ENCODE data around the gene TBX3.

TBX3 gene

DNA sequence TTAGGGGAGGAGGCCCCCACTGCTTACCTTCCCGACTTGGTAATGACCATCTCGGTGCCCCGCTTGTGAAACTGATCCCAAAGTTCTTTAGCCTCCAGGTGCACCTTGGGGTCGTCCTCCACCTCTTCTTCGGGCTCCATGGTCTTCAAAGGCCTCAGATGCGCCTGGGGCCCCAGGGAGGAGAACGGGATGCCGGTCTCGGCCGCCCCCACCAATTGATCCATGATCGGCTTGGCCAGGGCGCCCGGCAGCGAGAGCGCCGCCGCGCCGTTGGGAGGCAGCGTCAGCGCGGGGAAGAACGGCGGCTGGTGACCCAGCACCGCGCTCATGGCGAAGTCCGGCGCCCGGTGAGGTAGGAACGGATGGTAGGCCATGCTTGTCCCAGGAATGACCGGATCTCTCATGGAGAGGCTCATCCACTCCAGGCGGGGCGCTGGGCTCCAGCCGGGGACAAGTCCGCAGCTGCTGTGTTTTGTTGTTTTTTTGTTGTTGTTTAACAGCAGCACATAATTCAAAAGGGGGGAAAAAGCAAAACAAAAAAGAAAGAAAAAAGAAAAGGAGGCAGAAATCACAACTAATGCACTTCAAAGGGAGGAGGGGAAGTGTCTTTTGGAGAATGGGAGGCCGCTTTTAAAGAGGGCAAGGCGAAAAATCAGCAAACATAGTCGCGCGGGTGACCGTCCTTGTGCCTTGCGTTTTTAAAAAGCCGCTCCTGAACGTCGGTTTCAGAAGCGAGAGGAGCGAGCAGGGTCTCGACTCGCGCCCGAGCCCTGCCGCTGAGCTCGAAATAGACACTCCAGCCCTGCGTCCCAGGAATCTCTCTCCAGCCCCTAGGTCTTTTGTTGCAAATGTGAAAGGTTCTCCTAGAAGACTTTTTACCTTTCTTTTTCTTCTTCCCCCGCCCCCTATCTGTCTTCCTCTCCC lies 928 bp downstream of the TBX3 start:
- no peak for DNase-seq (ENCODE audit: low spot score)

DNA sequence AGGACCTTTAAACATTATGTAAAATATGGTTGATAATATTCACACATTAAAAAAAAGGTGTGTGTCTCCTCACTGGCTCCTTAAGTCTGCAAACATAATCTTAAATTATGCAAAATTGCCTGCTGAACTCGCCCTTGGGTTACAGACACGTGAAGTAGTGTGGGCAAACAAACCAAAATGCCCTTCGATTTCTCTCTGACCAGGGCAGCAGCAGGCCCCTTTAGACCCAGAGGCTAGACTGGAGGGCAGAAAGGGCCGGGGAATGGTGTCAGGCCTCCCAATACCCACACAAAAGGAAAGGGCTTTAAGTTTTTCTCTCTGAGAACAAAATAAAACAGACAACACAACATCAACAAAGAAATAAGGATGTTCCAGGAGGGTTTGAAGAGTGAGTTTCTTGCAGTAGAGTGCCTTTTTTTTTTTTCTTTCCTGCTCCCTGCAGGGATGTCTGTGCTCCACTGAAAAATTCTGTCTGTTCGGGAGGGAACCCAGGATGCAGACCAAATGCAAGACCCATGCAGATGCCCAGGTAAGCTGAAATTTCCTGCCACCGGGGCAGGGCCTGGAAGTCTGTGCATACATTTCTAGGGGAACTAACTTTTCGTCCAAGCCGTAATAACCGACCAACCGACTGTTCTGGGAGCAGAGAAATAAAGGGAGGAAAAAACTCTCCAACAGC lies 1.7 kb downstream of the TBX3 start:
- DNase-seq (ENCODE audit: low spot score) = no peak

DNA sequence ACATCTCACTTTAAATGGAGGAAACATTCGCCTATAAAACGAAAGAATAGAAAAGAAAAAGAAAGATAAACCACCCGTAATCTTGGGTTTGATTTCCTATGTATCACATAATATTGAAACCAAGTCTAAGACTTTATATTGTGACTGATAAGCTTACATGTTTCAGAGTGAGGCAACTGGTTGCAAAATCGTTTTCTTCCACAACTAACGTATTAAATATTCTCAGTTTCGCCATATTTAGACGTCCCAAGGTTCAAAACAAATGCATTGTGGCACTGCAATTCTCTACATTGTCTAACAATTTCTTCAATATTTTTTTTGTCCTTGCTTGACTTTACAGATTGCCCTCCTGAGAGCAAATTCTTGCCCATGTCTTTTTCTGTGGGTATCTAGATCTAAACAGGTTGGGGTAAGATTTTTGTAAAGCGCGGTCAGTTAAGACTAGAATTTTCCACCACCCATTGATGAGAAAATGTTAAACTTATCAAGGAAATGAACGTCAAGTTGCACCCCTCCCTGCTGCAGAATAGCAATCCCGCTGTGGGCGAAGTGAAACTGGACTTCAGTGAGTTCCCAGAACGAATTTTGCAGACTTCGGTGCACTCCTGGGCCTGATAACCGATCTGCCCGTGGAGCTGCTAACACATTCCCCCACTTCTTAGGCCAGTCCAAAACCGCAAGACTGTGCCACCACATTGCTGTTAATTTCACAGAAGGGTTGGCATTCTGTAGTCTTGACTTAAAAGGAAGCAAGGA lies 2.7 kb downstream of the TBX3 start:
- no peak for DNase-seq (ENCODE audit: low spot score)

DNA sequence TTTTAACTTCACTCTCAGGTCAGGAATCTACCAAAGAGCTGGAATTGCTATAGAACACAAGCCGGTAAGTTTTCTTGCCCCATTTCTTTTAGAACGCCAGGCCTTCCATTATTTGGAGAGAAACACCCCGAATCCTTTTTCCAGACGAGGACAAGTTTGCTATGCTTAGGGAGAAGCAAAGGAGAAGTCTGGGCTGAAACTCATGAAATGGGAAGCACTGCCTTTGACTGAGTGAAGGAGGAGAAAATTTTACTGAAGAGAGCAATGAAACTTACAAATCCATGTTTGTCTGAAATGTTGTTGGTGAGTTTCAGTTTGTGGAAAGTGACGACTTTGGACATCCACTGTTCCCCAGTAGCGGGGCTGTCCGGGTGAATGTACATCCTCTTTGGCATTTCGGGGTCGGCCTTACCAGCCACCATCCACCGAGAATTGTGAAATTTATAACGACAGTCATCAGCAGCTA lies 3.3 kb downstream of the TBX3 start:
- DNase-seq (ENCODE audit: low spot score) = no peak

DNA sequence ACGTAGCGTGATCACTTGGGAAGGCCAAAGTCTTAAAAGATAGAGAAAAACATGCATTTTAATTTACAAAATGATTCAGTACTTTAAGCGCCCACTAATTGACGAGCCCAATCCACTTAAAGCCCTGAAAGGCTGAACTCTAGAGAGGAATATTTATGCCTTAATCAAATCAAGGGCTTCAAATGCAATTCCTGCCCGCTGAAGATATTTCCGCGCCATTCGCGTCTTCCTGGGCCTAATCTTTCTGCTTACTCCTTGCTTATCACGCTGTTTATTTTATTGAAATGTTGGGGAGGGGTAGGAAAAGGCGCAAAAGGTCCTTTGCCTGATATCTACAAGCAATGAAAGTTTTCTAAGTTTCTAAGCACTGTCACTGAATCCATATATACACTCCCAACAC lies 4.0 kb downstream of the TBX3 start:
- DNase-seq (ENCODE audit: low spot score) = peak; percentile 42

DNA sequence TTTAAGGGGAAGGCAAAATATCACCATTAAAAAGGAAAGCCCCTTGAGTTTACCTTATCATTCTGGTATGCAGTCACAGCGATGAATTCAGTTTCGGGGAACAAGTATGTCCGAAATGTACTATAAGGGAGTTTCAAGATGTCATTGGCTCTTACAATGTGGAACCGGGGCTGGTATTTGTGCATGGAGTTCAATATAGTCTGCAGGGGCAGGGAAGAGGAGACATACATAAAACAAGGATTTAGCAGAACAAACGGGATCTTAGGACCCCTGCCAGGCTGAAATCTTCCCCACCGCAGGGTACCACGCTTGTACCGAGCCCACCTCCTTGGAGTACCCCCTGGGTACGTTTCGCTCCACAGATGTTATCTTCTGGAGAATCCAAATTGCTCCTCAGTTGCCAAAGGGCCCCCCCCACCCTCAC lies 4.5 kb downstream of the TBX3 start:
- DNase-seq (ENCODE audit: low spot score) = no peak

DNA sequence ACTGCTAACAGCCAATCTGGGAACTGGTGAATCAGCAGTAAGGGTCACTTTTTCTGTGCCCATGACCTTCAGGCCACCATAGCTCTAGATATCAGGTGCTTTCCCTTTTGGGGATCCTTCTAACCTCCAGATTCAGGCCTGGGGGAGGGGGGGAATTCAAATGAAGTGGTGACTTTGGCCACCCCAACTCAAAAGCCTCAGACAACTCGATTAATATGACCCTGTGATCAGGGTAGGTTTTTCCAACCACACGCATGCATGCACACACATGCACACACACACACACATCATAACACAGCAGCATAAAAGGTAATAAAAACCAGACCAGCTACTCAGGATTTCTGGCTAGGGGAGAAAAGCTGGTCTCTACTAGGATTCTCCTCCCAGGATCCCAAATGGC lies 5.3 kb downstream of the TBX3 start:
- DNase-seq (ENCODE audit: low spot score) = no peak

DNA sequence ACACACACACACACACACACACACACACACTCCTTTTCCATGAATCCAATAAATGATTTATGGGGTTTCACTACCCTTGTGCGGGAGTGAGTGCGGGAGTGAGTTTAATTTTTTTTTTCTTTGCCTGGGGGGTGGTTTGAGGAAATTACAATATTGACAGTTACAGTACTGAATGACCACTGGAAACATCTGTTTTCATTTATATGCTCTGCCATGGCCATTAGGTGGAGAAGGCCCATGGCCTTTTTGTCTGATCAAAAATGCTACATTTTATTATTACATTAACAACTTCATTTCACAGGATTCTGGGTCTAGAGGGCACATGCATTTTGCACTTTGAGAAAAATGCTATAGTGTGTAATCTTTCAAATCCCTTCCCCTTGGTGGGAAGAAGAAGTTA lies 5.9 kb downstream of the TBX3 start:
- DNase-seq (ENCODE audit: low spot score) = no peak

DNA sequence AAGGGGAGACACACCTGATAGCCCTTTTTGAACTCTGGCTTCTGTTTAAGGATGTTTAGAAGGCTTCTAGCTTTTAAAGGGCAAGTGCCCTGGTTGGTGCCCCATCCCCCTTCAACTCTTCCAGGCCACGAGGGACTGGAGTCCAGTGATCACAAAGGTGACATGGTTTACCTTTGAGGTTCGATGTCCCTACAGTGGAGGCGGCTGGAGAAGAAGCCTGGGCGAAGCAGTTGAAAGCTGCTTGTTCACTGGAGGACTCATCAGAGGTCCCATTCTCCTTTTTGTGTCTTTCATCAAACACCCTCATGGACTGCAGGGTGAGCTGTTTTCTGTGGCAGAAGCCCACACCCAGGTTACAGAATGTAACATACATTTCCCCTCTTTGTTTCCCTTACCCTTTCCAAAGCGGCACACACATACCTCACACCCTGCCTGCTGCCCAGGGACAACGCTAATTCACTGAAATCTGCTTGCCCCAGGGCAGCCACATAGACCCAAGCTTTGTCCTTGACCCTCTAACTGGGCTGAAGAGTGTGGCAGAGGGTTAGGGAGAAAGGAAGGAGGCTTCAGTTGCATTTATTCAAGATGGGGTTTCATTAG lies 7.7 kb downstream of the TBX3 start:
- no peak for DNase-seq (ENCODE audit: low spot score)

DNA sequence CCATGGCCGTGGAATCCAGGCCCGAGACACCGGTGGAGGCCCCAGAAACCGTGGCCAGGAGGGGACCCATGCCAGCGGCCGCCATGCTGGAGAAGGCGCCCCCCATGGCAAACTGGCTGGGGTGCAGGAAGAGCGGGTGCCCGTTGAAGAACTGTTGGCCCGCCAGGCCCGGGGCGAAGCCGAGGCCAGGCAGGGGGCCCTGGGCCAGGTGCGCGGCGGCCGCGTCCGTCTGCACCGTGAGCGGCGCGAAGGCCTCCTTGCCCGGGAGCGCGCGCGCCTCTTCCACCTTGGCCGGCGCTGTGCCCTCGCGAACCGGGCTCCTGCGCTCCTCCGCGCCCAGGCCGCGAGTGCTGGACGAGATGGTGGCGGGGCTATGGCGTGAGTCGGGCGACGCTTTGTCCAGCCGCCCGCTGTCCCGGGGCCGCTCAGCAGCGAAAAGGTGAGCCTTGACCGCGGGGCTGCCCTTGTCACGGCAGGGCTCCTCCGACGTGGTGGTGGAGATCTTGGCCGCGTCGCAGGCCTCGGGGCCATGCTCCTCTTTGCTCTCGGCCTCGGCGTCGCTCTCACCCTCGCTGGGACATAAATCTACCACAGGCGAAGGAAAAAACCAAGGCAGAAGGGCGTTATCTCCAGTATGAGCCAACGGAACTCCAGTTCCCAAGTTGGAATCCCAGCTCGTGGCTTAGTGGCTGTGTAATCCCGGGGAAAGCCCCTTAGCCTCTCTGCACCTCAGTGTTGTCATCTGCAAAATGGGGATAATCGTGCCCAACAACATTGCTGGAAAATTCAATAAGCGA lies 9.5 kb downstream of the TBX3 start:
- DNase-seq (ENCODE audit: low spot score) = no peak

DNA sequence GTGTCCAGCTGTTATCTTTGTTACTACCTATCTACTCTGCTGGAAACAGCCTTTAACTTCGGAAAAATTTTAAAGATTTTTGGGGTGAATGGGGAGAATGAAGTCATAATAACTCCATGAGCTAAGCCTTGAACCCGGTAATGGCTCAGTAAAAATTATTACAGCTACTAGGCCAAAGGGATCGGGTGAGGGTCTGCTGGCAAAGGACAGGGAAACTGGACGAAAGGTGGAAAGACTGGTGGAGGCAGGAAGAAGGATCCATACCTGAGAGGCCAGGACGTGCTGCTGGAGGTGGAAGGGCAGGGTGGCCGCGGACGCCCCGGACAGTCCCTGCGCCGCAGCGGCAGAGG lies 10.1 kb downstream of the TBX3 start:
- DNase-seq (ENCODE audit: low spot score) = no peak

DNA sequence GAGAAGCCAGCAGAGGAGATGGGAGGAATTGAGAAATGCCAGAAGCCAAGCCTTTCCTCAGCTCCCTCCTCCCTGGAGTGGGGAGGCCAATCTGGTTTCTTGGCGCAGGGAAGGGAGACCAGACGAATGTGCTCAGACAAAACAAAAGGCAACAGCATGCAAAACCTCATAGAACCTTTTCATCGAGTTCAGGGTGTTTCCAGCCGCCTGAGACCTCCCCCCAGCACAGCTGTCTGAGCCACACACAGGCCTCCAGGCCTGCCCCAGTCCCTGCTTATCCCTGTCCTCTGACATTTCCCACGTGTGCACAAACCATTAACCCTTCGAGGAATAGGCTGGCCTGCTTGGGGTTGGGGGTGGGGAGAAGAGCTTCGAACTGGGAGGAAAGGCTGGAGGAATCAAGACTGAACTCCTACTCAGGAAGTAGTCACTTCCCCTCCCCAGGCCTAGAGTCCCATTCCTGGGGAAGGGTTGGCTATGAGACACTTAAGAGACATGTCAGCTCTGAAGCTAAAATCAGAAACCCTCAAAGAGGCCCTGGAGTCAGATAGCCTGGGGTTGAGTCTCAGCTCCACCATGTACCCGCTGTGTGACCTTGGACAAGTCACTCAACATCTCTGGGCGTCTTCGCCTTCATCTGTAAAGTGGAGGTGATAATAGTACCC lies 10.7 kb downstream of the TBX3 start:
- peak; percentile 74 for DNase-seq (ENCODE audit: low spot score)

DNA sequence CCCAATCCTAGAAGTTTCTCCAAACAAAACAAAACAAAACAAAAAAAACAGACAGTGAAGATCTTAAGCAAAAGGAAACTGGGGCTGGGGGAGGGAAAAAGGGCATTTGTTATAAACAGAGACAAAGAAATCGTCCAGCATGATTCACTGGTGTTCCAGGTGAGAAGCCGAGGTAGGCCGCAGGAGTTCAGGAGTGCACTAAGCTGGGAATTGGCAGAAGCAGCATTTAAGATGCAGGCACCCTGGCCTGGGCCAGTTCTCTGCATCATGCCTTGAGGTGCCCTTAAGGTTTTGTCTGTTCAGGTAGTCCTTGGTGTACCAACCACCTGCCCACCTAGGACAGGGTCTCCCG lies 11.2 kb downstream of the TBX3 start:
- DNase-seq (ENCODE audit: low spot score) = no peak

DNA sequence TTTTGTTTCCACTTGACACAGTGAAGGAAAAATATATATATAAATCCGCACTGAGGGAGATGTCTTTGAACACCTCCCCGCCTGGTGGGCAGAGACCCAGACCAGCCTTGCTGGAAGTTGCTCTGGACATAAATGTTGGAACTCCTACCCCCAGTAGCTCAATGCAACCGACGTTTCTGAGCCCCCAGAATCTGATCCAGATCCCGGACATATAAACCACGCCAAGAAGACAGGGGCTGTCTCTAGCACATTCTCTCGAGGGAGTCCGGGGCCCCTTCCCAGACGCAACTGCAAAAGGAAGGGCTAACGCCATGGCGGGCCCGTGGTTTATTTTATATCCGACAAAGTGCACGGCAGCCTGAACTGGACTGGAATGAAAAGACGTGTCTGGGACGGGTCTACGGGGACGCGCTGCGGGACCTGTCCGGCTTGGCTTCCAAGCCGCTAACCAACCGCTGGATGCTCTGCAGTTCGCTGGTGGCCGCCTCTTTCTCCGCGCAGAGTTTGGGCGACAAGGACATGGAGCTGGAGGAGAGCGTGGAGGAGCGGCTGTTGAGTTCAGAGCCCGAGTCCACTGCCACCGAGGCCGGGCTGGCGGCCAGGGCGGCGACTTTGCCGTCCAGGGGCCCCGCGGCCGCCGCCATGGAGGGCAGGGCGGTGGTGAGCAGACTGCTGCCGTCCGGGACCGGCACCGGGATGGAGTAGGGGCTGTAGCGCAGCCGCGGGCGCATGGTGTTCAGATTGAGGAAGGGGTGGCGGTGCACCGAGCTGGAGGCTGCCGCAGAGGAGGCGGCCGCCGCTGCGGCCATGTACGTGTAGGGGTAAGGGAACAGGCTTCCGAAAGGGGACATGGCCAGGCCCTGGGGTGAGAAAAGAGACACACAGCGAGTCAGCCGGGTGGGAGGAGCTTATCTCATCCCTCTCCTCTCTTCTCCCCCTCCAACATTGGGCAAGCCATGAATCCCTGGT lies 12.2 kb downstream of the TBX3 start:
- DNase-seq (ENCODE audit: low spot score) = peak; percentile 51

DNA sequence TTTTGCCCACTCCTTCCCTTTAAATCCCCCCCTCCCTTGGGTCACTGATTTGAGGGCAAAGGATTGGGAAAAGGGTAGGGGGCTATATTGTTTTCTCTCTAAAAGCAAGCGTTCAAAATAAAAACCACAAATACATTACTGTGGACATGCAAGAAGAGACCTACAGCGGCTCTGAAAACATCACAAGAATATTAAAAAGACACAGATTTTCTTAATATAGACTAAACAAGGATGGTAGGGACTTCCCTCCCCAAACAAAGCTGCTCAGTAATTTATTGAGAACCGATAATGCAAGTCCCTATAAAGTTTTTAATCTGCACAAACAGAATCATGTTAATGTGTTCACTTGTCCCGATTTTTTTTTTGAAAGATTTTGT lies 12.9 kb downstream of the TBX3 start:
- no peak for DNase-seq (ENCODE audit: low spot score)

DNA sequence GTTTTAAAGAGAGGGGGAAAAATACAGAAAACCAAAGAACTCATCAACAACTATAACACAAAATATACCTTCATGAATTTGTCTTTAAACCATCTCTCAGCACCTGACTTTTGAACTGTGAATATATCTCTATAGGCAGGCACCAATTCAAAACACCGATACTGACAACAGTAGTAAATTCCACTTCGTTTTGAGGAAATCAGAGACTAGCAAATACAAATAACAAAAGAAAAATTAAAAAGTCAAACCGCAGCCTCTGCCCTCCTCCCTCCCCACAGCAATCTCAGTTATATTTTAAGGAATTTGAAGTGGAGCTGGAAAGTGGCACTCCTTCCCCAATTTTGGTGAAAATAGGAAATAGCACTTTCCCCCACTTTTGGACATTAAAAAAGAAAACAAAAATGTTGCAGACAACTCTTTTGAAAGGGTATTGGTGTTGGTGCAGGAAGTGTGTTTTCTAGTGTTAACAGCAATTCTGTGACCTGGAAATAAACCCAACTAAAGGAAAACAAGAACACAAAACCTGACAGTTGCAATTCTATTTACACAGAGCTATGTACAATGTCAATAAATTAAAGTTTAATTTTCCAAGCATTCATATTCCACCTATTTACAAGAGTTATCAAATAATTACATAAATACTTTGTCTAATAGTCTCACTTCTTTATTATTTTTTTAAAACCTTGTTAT lies 13.5 kb downstream of the TBX3 start:
- DNase-seq (ENCODE audit: low spot score) = no peak

DNA sequence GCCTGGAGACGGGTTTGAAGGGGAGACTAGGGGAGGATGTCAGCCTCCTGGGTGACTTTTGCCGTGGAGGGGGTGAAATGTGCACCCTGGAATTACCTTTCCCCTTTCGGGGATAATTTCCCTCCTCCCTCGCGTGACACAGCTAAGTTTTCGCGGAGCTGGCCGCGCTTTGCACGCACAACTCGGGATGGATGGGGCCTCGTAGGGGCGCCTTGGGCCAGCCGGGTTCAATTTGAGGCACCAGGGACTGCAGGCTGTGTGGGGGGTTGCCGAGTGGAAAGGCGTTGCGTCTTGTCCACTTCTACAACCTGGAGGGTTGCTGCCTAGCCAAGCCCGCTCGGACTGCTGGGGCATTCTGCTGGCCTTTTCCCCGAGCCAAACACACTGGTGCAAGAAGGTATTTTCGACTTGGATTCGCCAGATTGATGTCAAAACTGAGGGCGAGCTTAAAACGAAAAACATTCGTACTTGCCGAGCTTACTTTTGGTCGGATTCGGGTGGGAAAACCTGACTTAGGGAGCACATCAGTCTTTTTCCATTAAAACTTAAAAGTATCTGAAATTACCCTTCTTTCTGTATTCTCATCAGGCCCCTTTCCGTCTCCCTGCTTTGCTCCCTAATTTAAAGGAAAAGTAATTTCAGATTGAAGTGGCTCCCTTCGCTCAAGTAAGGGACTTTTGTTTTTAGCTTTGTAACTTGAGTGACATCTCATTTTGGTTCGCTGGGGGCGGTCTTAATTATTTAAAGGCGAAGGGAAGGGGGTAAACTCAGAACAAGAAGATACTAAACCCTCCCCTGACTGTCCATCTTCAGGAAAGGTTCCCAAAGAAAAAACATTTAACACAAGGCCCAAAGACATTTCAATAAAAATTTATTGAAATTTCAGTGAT lies 14.3 kb downstream of the TBX3 start:
- DNase-seq (ENCODE audit: low spot score) = peak; percentile 61

DNA sequence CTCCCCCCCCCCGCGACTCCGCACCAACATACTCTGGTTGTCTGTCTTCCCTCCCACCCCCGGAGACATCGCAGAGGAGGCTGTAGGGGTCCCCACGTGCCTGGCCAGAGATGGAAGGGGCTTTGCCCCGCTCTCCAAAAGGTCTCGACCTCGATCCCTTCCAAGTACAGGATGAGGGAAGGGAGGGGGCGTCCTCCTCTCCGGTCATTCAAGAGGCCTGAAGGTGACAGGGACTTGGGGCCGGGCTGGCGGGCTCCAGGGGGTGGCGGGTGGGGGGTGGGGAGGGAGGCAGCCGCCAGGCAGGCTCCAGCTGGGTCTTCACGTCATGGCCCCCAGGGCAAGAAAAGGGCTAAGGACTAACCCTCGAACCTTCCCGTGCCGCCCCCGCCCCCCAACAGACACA lies 15.1 kb downstream of the TBX3 start:
- peak; percentile 57 for DNase-seq (ENCODE audit: low spot score)

Measured in SK-N-DZ (cell line).